Esophagus squamous epithelium (tissue), 5 donors: Measurements from ENCODE around the gene TRAPPC13. TPM values are rescaled to one million over a fixed set of nuclear protein-coding genes. Genes with fewer than 3 reads are reported as not detected.

Experiments
- DNase-seq: peaks from one replicate; lab custom pipeline; 2025; lab: John Stamatoyannopoulos, UW
- H3K27ac ChIP-seq, 4 donors: fragments of 200-600 bp; sonication (generic); one replicate each; pipeline ENCODE4 v1.5.1; 2016 to 2019; ENCODE audit warnings: mild to moderate bottlenecking in 1 of 4
- H3K27me3 ChIP-seq, 4 donors: fragments of 200-600 bp; sonication (generic); 1 replicate in 3 of 4; 2 replicates in 1 of 4; pipeline versions ENCODE4 v1.5.1 to v1.6.0; 2017 to 2021; ENCODE audit warnings: antibody characterized with exemption in 1 of 4
- H3K36me3 ChIP-seq, 3 donors: fragments of 200-600 bp; sonication (generic); one replicate each; pipeline ENCODE4 v1.5.1; 2016 to 2019
- H3K4me1 ChIP-seq, 3 donors: fragments of 200-600 bp; sonication (generic); one replicate each; pipeline ENCODE4 v1.5.1; 2017 to 2019
- H3K4me3 ChIP-seq, 4 donors: fragments of 200-600 bp; sonication (generic); 1 replicate in 3 of 4; 2 replicates in 1 of 4; pipeline ENCODE4 v1.5.1; 2016 to 2019; ENCODE audit warnings: mild to moderate bottlenecking in 2 of 4, moderate library complexity in 1 of 4
- H3K9me3 ChIP-seq, 3 donors: fragments of 200-600 bp; sonication (generic); one replicate each; pipeline ENCODE4 v1.5.1; 2016 to 2019
- POLR2A ChIP-seq, 4 donors: fragments of 450-650 bp; IDR thresholded peaks; one replicate each; pipeline ENCODE4 v1.6.1; 2017; ENCODE audit warnings: antibody characterized with exemption in 4 of 4, mild to moderate bottlenecking in 4 of 4, moderate library complexity in 3 of 4
- WGBS, 2 donors: methylation state at CpG; one replicate each; pipeline ENCODE4 v1.1.5; 2018; 5-methylcytosine and 5-hydroxymethylcytosine counted together
- intact Hi-C: fragments of 100-400 bp; cut with DNase I; formaldehyde crosslinking; loops from one replicate; pipeline ENCODE4 v1.15.0; 2022
- total RNA-seq, 4 donors: library from RNA; depleted of rRNA; stranded (reverse); fragments of >200 nt; gene quantifications; one replicate each; pipeline ENCODE4 v1.1.0, GENCODE V29; 2016
- TF ChIP-seq, protein P1 (sequence below), 6 experiments: fragments of 450-650 bp in 4 of 6; fragments of 200-600 bp in 2 of 6; sonication (generic) in 2 of 6; IDR thresholded peaks; one replicate each; pipeline ENCODE4 v1.5.1; 2016 to 2019; ENCODE audit warnings: antibody characterized with exemption in 6 of 6, mild to moderate bottlenecking in 4 of 6, moderate library complexity in 4 of 6
- donor health status: DM: yes; HTN: yes; CAD: no.

TRAPPC13 gene
- total RNA-seq, 4 donors from 2014 or later, result 10.1 to 19.5 (median 14.9) TPM

- no peak for DNase-seq
- peaks cover 0 to 48% (median 0%) of the 10 kb centered on the region in 3 donors for H3K36me3 ChIP-seq
- H3K27me3 ChIP-seq, result no peaks in the 10 kb centered on the region
- TF ChIP-seq, protein P1, sequence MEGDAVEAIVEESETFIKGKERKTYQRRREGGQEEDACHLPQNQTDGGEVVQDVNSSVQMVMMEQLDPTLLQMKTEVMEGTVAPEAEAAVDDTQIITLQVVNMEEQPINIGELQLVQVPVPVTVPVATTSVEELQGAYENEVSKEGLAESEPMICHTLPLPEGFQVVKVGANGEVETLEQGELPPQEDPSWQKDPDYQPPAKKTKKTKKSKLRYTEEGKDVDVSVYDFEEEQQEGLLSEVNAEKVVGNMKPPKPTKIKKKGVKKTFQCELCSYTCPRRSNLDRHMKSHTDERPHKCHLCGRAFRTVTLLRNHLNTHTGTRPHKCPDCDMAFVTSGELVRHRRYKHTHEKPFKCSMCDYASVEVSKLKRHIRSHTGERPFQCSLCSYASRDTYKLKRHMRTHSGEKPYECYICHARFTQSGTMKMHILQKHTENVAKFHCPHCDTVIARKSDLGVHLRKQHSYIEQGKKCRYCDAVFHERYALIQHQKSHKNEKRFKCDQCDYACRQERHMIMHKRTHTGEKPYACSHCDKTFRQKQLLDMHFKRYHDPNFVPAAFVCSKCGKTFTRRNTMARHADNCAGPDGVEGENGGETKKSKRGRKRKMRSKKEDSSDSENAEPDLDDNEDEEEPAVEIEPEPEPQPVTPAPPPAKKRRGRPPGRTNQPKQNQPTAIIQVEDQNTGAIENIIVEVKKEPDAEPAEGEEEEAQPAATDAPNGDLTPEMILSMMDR (IDR thresholded peaks at IDR 0.05), result no peak
- TF ChIP-seq POLR2A (IDR thresholded peaks at IDR 0.05), result no peak
- intact Hi-C loops, result no loop called here
- no peaks in the 10 kb centered on the region for H3K4me1 ChIP-seq
- no peaks in the 10 kb centered on the region for H3K9me3 ChIP-seq
- H3K4me3 ChIP-seq, result no peak overlapping the region
- no peak overlapping the region for H3K27ac ChIP-seq
- 94 to 98% methylated on average over 3 of the region's 3 CpGs for WGBS, 2 donors
These were observed 57.3 kb downstream of the TRAPPC13 start for GRCh38 chr5:65682148-65682547.

- H3K4me1 ChIP-seq, result no peaks in the 10 kb centered on the region
- intact Hi-C loops, result no loop called here
- no peaks in the 10 kb centered on the region for H3K27me3 ChIP-seq
- no peak overlapping the region for H3K4me3 ChIP-seq
- TF ChIP-seq POLR2A (IDR thresholded peaks at IDR 0.05), result no peak
- TF ChIP-seq, protein P1 (IDR thresholded peaks at IDR 0.05), result no peak
- no peak for DNase-seq
- WGBS, 2 donors, result 81 to 83% methylated on average over 2 of the region's 2 CpGs
- H3K36me3 ChIP-seq, result peaks cover 0 to 30% (median 0%) of the 10 kb centered on the region in 3 donors
- no peak overlapping the region for H3K27ac ChIP-seq
- no peaks in the 10 kb centered on the region for H3K9me3 ChIP-seq
These were observed 68.3 kb downstream of the TRAPPC13 start for GRCh38 chr5:65693121-65693520.

DNA sequence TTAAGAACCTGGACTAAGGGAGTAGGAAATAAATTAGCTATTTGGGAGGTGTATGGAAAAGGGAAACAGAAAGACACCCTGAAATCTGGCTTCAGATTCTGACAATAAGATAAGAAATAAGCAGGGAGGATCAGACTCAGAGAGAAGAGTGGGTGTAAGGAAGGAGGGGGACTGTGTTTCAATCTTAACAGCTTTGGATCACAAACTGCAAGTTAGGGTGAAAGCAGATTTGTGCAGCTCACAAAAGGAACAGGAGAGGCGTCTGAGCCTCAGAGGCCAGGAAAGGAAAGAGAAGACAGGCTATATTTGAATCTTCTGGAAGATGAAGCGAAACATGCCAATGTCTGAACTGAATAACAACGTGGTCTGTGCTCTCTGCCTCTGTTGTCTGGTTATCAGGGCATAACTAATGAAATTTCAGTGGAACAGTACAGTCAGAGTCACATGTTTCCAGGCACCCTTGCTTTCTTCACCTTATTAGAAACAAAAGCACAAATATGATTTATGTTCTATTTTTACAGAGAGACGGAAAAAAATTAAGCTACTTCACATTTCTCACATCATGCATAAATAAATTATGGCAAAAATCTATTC, 70.4 kb downstream of the TRAPPC13 start:
- Histone ChIP-seq H3K4me3 (no peak overlapping the region), H3K27me3 (no peaks in the 10 kb centered on the region), H3K9me3 (no peaks in the 10 kb centered on the region), H3K27ac (no peak overlapping the region), H3K4me1 (no peaks in the 10 kb centered on the region), H3K36me3 (peaks cover 0 to 28% (median 0%) of the 10 kb centered on the region in 3 donors)
- WGBS, 2 donors, result 84 to 85% methylated on average over 4 of the region's 4 CpGs
- intact Hi-C loops, result no loop called here
- no peak for DNase-seq
- no peak for TF ChIP-seq POLR2A (IDR thresholded peaks at IDR 0.05)
- TF ChIP-seq, protein P1 (IDR thresholded peaks at IDR 0.05), result no peak

DNA sequence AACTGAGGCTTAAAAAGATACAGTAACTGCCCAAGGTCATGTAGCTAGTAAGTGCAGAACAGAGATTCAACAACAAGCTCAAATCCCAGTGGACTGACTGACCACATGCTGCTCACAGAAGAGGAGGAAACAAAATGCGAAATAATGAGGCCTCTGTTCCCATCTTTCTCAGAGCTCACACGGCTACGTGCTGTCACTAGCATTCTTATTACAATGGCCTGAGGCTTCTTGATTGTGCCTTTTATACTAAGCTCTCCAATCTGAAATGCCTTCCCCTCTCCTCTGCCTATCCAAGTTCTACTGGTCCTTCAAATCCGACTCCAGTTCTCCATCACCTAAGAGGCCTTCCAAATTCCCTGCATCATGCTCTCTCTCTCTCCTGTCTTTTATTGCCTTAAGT, 71.1 kb downstream of the TRAPPC13 start:
- no peak for DNase-seq
- H3K36me3 ChIP-seq, result peaks cover 0 to 24% (median 0%) of the 10 kb centered on the region in 3 donors
- no peaks in the 10 kb centered on the region for H3K9me3 ChIP-seq
- TF ChIP-seq, protein P1 (IDR thresholded peaks at IDR 0.05), result no peak
- TF ChIP-seq POLR2A (IDR thresholded peaks at IDR 0.05), result no peak
- H3K4me3 ChIP-seq, result no peak overlapping the region
- intact Hi-C loops, result no loop called here
- H3K27ac ChIP-seq, result no peak overlapping the region
- H3K4me1 ChIP-seq, result no peaks in the 10 kb centered on the region
- WGBS, 2 donors, result 87 to 92% methylated on average over 4 of the region's 4 CpGs
- H3K27me3 ChIP-seq, result no peaks in the 10 kb centered on the region

- Histone ChIP-seq H3K27ac (no peak overlapping the region), H3K4me3 (no peak overlapping the region), H3K36me3 (peaks cover 0 to 19% (median 0%) of the 10 kb centered on the region in 3 donors), H3K4me1 (no peaks in the 10 kb centered on the region), H3K27me3 (no peaks in the 10 kb centered on the region), H3K9me3 (no peaks in the 10 kb centered on the region)
- TF ChIP-seq POLR2A (IDR thresholded peaks at IDR 0.05), result no peak
- TF ChIP-seq, protein P1 (IDR thresholded peaks at IDR 0.05), result no peak
- intact Hi-C loops, result no loop called here
- no peak for DNase-seq
These were observed 72.1 kb downstream of the TRAPPC13 start for GRCh38 chr5:65696892-65697291.
